IPS-18c (cell line): ENCODE data around the gene SSR4.

ENCODE experiments used
- H3K4me3 ChIP-seq: 2 replicates; pipeline ENCODE4 v1.7.0; 2013; ENCODE audit warnings: low read depth, mild to moderate bottlenecking, low read length, moderate library complexity; ENCODE audit not compliant: insufficient read depth
- H3K9me3 ChIP-seq: one replicate; pipeline ENCODE4 v1.6.1; 2013; ENCODE audit warnings: mild to moderate bottlenecking, low read length, moderate library complexity; ENCODE audit not compliant: control insufficient read depth, insufficient read depth

Gene SSR4

DNA sequence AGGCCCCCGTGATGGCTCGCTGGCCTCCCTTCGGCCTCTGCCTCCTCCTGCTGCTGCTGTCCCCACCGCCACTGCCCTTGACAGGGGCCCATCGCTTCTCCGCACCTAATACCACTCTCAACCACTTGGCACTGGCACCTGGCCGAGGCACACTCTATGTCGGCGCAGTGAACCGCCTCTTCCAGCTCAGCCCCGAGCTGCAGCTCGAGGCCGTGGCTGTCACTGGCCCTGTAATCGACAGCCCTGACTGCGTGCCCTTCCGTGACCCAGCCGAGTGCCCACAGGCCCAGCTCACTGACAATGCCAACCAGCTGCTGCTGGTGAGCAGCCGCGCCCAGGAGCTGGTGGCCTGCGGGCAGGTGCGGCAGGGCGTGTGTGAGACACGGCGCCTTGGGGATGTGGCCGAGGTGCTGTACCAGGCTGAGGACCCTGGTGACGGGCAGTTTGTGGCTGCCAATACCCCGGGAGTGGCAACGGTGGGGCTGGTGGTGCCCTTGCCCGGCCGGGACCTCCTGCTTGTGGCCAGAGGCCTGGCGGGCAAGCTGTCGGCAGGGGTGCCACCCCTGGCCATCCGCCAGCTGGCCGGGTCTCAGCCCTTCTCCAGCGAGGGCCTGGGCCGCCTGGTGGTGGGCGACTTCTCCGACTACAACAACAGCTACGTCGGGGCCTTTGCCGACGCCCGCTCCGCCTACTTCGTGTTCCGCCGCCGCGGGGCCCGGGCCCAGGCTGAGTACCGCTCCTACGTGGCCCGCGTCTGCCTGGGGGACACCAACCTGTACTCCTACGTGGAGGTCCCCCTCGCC is 27.4 kb upstream of the SSR4 start:
- Histone ChIP-seq H3K4me3 (no peak overlapping the region; the same call in 1 of the 2 replicates), H3K9me3 (peaks cover 32% of the 10 kb centered on the region)

DNA sequence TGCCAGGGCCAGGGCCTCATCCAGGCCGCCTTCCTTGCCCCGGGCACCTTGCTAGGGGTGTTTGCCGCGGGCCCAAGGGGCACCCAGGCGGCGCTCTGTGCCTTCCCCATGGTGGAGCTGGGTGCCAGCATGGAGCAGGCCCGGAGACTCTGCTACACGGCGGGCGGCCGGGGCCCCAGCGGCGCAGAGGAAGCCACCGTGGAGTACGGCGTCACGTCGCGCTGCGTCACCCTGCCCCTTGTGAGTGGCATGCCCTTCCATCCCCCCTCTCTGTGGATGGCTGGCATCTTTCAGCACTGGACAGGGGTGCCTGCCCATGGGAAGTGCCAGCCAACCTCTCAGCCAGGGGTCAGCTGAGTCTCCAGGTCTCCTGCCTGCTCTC is 26.8 kb upstream of the SSR4 start:
- H3K9me3 ChIP-seq: peaks cover 32% of the 10 kb centered on the region

DNA sequence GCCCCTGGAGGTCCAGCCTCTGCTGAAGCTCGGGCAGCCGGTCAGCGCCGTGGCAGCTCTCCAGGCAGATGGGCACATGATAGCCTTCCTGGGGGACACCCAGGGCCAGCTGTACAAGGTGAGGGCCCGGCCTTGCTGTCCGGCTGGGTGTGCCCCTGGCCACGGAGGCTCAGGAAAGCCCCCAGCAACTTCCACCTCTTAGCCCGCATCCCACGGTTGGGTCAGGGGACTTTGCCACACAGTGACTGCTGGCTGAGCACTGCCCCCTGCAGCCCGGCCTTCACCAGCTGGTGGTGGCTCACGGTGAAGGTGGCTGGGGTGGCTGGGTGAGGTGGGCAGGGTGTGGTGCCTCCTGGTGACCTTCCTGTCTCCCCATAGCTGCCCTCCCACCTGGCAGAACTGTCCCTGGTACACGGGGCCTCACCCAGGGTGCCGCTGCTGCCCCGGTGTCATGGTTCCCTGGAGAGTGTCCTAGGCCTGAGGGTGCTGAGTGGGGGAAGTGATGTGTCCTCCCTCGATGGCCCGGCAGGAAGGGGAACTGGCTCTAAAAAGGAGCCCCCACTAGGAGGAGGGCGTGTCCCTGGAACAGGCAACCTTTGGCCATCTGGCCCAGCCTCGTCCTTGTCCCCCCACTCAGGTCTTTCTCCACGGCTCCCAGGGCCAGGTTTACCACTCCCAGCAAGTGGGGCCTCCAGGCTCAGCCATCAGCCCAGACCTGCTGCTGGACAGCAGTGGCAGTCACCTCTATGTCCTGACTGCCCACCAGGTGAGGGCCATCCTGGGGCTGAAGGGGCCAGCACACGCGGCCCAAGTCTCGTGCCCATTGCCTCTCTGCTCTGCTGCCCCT is 25.9 kb upstream of the SSR4 start:
- H3K4me3 ChIP-seq: no peak overlapping the region

More for the DNA sequence above, 26.8 kb upstream of the SSR4 start:
- H3K4me3 ChIP-seq: no peak overlapping the region

DNA sequence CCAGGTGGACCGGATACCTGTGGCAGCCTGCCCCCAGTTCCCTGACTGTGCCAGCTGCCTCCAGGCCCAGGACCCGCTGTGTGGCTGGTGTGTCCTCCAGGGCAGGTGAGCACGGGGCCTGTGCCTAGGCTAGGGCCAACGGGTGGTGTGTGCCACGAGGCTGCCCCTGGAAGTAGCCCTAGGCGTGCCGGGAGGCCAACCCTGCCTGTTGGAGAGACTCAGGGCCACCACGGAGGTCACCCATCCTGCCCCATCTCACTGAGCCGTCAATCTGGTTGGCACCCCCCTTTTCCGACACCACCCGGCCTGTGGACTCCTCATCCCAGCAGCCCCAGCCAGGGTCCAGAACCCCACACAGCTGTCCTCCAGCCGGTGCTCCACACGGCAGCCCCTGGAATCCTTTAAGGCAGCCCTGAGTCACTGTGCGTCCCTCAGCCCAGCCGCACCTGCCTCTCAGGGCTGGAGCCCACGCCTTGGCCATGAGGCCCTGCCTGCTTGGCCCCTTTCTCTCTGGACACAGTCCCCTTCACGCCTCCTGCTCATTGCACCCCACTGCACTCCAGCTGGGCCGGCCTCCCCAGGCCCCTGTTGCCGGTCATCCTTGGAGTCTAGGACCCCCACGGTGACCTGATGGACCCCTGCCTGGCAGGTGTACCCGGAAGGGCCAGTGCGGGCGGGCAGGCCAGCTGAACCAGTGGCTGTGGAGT is 25.2 kb upstream of the SSR4 start:
- H3K9me3 ChIP-seq: peaks cover 31% of the 10 kb centered on the region
- no peak overlapping the region for H3K4me3 ChIP-seq

More for the DNA sequence above, 25.9 kb upstream of the SSR4 start:
- peaks cover 34% of the 10 kb centered on the region for H3K9me3 ChIP-seq

DNA sequence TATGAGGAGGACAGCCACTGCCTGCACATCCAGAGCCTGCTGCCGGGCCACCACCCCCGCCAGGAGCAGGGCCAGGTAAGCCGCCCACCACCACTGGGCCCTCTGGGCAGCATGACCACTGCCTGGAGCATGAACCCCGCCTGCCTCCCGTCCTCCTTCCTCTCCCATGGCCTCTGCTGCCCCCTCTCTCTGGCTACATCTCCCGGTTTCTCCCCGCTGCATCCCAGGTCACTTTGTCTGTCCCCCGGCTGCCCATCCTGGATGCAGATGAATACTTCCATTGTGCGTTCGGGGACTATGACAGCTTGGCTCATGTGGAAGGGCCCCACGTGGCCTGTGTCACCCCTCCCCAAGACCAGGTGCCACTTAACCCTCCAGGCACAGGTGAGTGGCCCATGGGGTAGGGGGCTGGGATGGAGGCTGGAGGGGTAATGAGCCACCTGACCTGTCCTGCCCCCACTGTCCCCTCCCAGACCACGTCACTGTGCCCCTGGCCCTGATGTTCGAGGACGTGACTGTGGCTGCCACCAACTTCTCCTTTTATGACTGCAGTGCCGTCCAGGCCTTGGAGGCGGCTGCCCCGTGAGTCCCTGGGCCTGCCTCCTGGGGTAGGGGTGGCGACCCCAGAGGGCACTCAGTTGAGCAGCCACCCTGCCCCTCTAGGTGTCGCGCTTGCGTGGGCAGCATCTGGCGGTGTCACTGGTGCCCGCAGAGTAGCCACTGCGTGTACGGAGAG is 24.4 kb upstream of the SSR4 start:
- peaks cover 28% of the 10 kb centered on the region for H3K9me3 ChIP-seq
- H3K4me3 ChIP-seq: no peak overlapping the region

DNA sequence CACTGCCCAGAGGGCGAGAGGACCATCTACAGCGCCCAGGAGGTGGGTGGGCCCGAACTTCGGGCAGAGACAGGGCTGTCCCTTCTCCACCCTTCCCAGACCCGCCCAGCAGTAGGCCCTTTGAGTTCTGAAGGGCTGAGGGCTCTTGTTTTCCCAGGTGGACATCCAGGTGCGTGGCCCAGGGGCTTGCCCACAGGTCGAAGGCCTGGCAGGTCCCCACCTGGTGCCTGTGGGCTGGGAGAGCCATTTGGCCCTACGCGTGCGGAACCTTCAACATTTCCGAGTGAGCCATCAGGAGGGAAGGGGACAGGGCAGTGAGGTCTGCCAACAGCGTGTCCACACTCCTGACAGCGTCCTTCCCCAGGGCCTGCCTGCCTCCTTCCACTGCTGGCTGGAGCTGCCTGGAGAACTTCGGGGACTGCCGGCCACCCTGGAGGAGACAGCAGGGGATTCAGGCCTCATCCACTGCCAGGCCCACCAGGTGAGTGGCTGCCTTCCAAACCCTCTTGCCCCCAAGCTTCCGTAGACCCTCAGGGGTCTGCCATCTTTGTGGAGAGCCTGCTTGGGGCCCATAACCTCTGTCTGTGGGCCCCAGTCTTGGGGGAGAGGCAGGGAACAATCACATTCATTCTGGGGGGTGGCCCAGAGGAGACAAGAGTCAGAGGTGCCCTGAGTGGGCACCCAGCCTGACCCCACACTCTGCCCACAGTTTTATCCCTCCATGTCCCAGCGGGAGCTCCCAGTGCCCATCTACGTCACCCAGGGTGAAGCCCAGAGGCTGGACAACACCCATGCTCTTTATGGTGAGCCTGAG is 23.7 kb upstream of the SSR4 start:
- H3K4me3 ChIP-seq: no peak overlapping the region
- peaks cover 27% of the 10 kb centered on the region for H3K9me3 ChIP-seq

DNA sequence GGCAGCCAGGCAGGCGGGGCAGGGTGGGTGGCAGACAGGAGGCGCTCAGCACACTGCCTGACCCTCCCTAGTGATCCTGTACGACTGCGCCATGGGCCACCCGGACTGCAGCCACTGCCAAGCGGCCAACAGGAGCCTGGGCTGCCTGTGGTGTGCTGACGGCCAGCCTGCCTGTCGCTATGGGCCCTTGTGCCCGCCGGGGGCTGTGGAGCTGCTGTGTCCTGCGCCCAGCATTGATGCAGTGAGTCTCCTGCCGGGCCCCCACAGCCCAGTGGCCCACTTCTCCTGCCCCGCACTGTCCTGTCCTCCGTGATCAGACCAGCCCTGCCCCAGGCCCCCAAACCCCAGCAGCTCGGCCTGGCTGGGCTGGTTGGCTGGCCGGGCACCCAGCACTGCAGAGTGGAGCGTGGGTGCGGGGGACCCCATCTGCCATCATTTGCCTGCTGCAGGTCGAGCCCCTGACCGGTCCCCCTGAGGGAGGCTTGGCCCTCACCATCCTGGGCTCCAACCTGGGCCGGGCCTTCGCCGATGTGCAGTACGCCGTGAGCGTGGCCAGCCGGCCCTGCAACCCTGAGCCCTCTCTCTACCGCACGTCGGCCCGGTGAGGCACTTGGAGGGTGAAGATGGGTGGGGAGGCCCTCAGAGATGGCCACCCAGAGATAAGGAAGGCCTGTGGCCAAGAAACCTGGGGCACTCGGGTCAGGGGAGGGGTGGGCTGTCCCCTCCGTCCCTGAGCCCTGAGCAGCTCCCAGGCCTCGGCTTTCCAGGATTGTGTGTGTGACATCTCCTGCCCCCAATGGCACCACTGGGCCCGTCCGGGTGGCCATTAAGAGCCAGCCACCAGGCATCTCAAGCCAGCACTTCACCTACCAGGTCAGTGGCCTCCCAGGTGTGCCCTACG is 22.8 kb upstream of the SSR4 start:
- peaks cover 25% of the 10 kb centered on the region for H3K9me3 ChIP-seq

DNA sequence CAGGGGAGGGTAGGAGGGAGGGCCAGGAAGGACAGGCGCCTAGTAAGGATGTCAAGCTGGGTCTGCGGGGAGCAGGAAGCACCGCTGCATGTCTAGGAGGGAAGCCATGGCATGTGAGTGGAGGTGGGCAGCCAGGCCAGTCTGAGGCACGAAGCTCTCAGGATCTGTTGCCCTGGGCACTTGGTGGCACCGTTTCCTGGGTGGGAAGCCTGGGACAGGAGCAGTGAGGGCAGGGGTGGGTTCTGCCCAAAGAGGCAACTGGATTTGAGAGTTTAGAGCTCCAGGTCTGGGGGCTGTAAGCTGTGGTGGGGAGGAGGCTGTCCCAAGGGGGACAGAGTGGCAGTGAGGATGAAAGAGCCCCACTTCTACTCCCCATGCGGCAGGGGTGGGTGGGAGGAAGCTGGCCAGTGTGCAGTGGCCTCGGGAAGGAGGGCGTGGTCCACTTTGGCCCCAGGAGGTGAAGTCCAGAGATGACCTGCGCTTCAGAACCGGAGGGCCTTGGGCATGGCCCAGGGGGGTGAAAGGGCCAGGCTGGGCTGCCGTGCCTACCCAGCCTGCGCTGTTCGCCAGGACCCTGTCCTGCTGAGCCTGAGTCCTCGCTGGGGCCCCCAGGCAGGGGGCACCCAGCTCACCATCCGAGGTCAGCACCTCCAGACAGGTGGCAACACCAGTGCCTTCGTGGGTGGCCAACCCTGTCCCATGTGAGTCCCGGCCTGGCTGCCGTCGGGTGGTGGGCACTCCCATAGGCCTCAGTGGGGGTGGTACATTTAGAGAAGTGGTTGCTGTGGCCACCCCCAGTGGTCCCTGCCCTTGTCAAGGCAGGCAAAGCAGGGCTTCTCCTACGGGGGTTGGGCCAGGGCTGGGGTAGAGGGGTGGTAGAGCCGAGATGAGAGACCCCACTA is 21.9 kb upstream of the SSR4 start:
- peaks cover 28% of the 10 kb centered on the region for H3K9me3 ChIP-seq
- H3K4me3 ChIP-seq: no peak overlapping the region

More for the DNA sequence above, 22.8 kb upstream of the SSR4 start:
- H3K4me3 ChIP-seq: no peak overlapping the region; the same call in 1 of the 2 replicates

DNA sequence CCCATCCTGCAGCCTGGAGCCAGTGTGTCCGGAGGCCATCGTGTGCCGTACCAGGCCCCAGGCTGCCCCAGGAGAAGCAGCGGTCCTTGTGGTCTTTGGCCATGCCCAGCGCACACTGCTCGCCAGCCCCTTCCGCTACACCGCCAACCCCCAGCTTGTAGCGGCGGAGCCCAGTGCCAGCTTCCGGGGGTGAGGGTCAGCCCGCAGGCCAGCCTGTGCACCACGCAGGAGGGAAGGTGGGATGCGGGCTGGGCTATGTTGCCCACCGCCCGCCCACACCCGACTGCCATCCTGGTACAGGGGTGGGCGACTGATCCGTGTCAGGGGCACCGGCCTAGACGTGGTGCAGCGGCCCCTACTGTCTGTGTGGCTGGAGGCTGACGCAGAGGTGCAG is 21.3 kb upstream of the SSR4 start:
- Histone ChIP-seq H3K4me3 (no peak overlapping the region), H3K9me3 (peaks cover 25% of the 10 kb centered on the region)

DNA sequence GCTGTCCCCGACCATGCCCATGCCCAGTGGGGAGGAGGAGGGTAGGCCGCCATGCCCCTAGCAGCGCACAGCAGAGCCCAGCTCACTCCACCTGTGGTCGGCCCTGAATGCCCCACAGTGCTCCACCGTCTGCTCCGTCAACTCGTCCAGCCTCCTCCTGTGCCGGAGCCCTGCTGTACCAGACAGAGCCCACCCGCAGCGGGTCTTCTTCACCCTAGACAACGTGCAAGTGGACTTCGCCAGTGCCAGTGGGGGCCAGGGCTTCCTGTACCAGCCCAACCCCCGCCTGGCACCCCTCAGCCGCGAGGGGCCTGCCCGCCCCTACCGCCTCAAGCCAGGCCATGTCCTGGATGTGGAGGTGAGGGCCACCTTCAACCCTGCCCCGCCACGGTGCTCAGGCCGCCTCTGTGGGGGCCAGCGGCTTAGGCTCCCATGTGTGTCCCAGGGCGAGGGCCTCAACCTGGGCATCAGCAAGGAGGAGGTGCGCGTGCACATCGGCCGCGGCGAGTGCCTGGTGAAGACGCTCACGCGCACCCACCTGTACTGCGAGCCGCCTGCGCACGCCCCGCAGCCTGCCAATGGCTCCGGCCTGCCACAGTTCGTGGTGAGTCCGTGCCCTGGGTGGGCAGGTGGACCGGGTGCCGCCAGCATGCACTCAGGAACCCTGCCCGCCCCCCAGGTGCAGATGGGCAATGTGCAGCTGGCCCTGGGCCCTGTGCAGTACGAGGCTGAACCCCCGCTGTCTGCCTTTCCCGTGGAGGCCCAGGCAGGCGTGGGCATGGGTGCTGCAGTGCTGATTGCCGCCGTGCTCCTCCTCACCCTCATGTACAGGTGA is 20.5 kb upstream of the SSR4 start:
- Histone ChIP-seq H3K9me3 (peaks cover 22% of the 10 kb centered on the region), H3K4me3 (no peak overlapping the region)

DNA sequence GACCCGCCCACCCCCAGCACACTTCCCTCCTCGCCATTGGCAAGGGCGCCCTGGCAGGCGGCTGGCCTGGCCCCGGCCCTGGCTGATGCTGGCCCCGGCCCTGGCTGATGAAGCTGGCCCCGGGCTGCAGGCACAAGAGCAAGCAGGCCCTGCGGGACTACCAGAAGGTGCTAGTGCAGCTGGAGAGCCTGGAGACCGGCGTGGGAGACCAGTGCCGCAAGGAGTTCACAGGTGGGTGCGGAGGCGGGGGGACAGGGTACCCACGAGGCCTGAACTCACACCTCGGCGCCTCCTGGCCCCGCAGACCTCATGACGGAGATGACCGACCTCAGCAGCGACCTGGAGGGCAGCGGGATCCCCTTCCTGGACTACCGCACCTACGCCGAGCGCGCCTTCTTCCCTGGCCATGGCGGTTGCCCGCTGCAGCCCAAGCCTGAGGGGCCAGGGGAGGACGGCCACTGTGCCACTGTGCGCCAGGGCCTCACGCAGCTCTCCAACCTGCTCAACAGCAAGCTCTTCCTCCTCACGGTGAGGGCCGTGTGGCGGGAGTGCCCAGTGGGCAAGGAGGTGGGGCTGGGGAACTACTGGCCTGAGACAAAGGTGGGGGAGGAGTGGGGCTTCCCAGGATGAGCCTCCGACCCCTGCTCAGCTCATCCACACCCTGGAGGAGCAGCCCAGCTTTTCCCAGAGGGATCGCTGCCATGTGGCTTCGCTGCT is 19.7 kb upstream of the SSR4 start:
- H3K9me3 ChIP-seq: peaks cover 19% of the 10 kb centered on the region
- no peak overlapping the region for H3K4me3 ChIP-seq

DNA sequence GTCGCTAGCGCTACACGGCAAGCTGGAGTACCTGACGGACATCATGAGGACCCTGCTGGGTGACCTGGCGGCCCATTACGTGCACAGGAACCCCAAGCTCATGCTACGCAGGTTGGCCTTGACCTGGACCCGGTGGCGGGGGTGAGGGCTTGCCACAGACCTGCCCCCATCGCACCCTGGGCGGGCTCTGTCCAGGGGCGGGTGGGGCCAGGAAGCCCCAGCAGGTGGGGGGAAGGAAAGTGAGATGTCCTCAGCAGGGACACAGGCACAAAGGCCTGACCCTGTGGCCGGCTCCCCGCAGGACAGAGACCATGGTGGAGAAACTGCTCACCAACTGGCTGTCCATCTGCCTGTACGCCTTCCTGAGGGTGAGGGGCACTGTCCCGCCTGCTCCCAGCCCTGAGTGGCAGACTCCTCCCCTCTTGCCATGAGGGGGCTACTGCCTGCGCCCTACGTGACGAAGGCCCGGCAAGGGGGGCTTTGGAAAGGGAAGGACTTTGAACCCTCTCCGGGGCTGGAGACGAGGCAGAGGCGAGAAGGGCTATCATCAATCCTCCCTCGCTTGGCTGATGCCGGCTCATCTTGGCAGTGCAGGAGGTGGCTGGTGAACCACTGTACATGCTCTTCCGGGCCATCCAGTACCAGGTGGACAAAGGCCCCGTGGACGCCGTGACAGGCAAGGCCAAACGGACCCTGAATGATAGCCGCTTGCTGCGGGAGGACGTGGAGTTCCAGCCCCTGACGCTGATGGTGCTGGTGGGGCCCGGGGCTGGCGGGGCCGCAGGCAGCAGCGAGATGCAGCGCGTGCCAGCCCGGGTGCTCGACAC is 19.0 kb upstream of the SSR4 start:
- H3K9me3 ChIP-seq: peaks cover 20% of the 10 kb centered on the region
- H3K4me3 ChIP-seq: no peak overlapping the region
